Fibroblast of villous mesenchyme (primary cell): Measurements from ENCODE around the gene MCM6. TPM values are rescaled to one million over a fixed set of nuclear protein-coding genes. Genes with fewer than 3 reads are reported as not detected.

Experiments used
- DNase-seq: peaks from one replicate; pipeline ENCODE4 v3.0.0-alpha.2; 2010; ENCODE audit warnings: low read depth
- H3K4me3 ChIP-seq: 2 replicates; pipeline ENCODE4 v1.5.1; 2011; ENCODE audit warnings: low read depth, mild to moderate bottlenecking, low read length
- total RNA-seq: library from RNA; depleted of rRNA; stranded (reverse); fragments of >200 nt; gene quantifications from 2 replicates; pipeline ENCODE4 v1.2.3, GENCODE V29; 2012
- TF ChIP-seq, protein P1 (sequence below): IDR thresholded peaks from 2 replicates; pipeline ENCODE4 v1.5.1; 2012; ENCODE audit warnings: low read depth, mild to moderate bottlenecking, low read length; ENCODE audit not compliant: insufficient read depth

Gene MCM6
- total RNA-seq, 1 donor = 13.8 TPM

DNA sequence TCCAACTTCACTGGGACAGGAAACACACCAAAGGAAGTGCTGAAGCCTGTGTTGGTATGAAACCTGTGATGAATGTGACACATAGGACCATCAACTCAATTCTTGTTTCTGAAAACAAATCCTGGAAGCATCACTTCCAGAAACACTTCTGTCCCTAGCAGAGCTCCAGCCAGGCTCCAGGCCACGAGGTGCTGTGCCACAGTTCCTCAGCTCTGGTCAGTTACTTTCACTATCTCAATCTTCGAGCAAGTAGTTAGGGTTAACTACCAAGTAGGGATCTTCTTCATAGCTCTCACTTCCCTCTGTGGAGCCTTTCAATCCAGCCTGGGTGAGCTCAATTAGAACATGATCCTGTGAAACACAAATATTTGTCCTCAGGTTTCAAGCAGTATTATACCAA lies 35.6 kb downstream of the MCM6 start:
- DNase-seq = peak; percentile 63
- peak overlapping the region; percentile 21 for H3K4me3 ChIP-seq
- TF ChIP-seq, protein P1, sequence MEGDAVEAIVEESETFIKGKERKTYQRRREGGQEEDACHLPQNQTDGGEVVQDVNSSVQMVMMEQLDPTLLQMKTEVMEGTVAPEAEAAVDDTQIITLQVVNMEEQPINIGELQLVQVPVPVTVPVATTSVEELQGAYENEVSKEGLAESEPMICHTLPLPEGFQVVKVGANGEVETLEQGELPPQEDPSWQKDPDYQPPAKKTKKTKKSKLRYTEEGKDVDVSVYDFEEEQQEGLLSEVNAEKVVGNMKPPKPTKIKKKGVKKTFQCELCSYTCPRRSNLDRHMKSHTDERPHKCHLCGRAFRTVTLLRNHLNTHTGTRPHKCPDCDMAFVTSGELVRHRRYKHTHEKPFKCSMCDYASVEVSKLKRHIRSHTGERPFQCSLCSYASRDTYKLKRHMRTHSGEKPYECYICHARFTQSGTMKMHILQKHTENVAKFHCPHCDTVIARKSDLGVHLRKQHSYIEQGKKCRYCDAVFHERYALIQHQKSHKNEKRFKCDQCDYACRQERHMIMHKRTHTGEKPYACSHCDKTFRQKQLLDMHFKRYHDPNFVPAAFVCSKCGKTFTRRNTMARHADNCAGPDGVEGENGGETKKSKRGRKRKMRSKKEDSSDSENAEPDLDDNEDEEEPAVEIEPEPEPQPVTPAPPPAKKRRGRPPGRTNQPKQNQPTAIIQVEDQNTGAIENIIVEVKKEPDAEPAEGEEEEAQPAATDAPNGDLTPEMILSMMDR = no peak

DNA sequence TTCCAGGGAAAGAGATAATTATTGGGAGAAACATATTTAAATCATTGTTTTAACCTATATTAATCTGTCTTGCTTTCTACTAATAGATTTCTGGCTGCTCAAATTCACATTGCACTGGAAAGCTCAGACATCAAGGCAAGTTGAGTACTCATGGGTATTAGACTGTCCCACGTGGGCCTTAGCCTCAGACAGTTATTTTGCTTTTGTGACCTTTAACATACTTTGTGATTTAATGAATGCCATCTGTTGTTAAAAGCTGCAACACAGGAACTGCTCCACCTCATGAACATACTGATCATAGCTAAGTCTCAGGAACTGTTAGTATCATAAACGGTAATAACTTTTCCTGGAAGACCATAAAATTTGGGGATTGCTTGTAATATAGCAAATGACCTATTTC lies 36.5 kb downstream of the MCM6 start:
- H3K4me3 ChIP-seq = no peak overlapping the region
- TF ChIP-seq, protein P1 = no peak
- DNase-seq = peak; percentile 89

DNA sequence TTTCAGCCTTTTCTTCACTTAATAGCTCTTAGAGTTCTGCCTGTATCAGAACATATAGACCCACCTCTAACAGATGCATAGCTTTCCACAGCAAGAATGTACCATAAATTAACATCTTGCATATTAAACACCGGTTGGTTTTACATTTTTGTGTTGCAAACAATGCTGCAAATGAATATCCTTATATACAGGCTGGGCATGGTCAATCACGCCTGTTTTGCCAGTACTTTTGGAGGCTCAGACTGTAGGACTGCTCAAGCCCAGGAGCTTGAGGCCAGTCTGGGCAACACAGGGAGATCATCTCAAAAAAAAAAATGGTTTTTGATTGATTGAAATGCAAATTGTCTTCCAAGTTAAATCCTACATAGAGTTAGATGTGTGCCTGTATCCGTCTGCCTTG lies 37.7 kb downstream of the MCM6 start:
- TF ChIP-seq, protein P1 = no peak
- DNase-seq = no peak
- H3K4me3 ChIP-seq = no peak overlapping the region

DNA sequence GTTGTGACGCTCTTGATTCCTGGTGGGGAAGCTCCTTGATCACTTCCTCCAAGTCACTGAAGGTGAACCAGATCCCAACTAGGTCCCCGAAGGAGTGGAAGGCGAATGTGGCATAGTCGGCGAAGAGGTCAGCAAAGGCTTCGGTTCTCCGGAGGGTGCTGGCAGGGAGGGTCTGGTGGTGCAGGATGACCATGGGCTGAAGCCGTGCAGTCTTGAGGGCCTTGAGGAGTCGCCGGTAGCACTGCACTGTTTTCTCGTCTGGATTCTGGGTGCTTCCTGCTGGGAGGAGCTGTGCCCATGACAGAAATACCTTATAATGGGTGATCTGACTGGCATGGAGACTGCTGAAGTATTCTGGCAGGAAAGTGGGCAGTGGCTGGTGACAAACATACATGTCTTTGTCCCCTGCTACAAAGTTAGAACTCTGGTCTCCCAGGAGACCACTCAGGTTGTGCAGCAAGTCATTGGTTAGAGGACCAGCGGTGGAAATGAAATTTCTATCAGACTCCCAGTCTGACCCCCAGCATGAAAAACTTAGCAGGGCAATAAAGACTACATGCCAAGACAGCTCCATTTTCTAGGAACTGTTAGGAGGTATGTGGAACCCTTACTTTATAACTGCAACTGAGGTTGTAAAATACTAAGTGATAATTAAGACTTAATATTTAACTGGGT lies 39.5 kb downstream of the MCM6 start, which contains the start of gene LCT:
Gene LCT, minus strand, starts transcription at position 589 of the 675 bp plus-strand sequence. Its CDS starts 15 bp downstream, at position 574.
- H3K4me3 ChIP-seq = no peak within 1 kb of the TSS
- DNase-seq = no peak
- TF ChIP-seq, protein P1 = no peak

DNA sequence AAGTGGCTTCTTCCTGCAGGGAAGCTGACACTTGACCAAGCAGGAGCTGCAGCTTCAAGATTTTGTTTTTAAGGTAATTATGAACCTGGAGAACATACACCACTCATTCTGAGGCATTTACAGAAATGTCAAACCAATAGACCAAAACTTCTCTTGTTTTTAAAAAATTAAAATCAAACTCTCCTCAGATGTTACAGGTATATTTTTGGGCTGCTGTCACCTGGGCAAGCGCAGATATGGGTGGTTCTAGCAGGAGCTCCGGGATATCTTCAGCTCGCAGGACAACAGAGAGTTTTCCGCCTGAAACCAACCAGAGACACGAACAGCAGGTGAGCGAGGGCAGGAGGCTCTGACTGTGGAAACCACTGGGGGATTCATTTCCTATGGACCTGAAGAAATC lies 43.4 kb downstream of the MCM6 start:
- DNase-seq = no peak
- H3K4me3 ChIP-seq = no peak overlapping the region
- TF ChIP-seq, protein P1 = no peak

DNA sequence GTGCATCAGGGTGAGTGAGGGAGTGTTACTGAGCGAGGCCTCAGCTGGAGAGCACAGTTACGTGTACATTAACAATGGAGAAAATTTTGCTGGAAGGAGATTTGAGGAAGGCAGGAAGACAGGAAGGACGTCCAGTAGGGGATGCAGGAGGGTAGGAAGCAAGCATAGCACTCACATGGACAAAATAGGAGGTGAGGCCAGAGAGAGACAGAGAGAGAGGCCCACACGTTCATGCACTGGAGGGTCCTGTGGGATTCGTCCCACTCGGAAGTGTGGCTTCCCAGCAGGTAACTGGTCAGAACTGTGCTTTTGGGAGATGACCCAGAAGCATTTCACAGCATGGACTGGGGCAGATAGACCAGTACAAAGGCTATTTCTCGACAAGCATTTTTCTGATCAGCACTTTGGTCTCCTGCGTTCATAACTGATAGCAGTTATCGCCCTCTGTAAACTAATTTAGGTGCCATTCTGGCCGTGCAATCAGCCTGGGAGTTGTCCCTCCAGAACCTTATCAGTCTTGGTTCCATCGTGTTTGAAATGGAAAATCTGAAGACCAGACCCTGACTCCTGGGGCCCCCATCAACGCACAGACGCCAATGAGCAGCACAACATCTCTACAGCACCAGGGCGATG lies 44.9 kb downstream of the MCM6 start:
- TF ChIP-seq, protein P1 = no peak
- DNase-seq = no peak
- H3K4me3 ChIP-seq = no peak overlapping the region
